NCI-H2196 treated with DMSO at 0.1 percent for 48 hours (cell line): Measurements from ENCODE around the gene DNM3.

ENCODE experiments used
- DNase-seq: peaks from one replicate; lab custom pipeline; 2025; ENCODE audit not compliant: unreplicated experiment; lab: John Stamatoyannopoulos, UW

DNM3 gene

GRCh38 chr1:172090511-172090817 lies 249.2 kb downstream of the DNM3 start:
- DNase-seq, result no peak

DNA sequence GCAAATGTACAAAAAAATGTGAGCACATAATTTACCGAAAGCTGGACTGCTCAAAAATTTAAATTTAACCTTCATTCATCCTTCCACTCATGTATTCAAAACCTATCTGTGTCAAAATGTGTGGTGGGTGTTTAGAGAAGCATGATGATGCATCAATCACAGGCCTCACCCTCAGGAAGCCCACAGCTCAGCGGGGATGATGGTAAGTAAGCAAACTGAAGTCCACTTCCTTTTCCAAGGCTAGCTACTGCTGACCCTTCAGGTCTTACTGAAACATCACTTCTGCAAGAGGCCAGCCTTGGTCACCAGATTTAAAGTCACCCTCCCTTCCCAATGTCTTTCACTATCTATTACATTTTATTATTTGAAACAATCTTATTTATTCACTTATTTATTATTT lies 254.5 kb downstream of the DNM3 start:
- no peak for DNase-seq

DNA sequence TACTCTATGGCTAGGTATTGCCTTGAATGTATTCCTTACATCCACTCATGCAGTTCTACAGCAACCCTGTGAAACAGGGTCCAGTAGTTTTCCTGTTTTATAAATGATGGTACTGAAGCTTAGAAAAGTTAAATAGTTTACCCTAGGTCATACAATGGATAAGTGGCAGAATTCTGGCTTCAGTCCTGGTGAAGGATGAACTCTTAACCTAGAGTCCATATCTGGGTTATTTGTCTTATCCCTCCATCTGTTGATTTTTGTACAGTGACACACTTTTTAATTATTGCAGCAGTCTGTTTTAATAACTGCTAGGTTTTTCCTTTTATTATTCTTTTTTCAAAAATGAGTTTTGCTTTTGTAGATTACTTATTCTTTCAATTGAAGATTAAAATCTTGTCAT lies 263.9 kb downstream of the DNM3 start:
- DNase-seq, result no peak

DNA sequence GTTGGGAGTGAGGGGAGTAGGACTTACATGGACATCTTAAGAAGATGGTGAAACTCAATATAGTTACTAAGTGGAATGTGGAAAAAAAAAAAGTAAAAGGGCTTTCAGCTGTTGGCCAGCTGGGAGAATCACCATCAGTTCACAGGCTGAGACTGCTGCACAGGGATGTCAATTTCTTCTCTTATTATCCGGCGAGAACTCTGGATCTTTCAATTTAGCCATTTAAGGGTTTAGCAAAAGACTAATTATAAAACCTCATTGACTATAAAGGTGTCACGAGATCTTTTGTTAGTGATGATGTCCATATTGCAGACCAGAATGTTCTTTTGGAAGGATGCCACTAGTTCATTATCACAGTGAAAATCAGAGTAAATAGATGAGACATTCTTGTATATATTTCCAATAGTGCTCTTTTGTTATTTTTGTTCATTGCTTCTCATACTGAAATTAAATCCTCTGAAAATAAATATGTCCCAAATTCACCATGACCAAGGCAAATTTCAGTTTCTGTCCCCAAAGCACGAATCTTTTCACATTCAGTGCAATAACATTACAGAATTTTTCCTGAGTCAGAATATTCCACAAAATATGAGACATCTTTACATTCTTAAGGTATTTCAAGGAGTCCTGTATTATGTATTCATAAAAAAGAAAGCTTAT lies 266.1 kb downstream of the DNM3 start:
- DNase-seq, result no peak

DNA sequence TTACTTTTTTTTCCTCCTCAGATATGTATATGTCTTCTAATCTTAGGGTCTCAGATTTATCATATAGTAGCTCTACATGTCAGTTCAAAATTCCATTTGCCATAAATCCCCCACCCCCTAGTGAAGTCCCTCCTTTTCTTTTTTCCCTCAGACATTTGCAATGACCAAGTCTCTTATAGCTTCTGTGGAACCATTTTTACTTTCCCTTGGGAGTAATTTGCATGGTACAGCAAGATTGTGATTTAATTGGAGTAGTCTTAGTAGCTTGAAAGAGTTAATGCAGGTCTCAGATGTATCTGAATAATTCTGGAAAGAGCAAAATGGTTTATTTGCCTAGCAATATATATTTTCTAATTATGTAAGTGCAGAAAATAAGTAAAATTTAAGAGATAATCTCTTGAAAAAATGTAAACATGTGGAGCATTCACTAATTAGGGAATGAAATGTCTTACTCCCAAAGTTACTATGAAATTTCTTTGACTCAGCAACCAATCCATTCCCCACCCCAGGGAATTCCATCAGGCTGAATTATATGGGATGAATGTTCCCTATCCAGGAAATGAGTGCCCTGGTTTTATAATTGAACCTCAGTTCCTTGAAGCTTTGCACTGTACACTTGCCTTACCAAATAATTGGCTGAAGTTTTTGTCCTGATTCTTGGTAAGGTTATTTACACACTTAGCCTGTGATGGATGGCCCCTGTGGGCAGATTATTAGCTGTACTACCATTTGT lies 267.0 kb downstream of the DNM3 start:
- no peak for DNase-seq

DNA sequence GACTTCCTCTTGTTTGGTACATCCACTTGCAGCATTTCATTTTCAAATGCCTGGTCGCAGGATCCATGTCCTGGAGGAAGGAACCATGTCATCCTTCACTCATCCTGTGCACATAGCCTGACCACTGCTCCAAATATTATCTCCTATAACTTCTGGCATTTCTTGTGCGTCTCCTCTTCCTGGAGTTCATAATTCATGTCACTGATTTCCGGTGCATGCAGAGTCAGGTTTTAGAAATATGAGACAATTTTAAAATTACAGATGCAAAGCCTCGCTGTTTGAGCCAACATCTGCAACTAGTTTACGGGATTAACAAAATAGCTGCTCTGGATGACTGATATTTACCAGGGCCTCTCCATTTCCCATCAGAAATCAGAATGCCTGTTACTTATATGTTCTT lies 268.1 kb downstream of the DNM3 start:
- no peak for DNase-seq

- no peak for DNase-seq
These were observed 271.3 kb downstream of the DNM3 start for GRCh38 chr1:172112576-172112975.

DNA sequence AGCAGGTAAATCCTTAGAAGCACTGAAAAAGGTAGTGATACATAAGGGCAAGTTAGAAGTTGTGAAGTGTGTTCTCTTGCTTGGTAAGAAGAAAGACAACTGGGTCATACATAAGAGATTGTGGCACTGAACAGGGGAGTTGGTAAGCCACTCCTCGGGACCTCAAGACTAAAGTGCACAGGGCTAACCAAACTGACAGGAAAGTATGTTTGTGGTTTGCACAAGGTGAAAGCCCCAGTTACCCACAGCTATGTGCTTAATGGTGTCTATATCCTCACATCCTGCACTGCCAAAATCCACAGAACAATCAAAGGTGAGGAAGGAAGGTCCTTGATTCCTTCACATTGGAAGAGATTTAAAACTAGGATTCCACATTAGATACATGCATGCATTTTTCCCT lies 276.5 kb downstream of the DNM3 start:
- no peak for DNase-seq

- no peak for DNase-seq
These were observed 277.3 kb downstream of the DNM3 start for GRCh38 chr1:172118618-172119017.

DNA sequence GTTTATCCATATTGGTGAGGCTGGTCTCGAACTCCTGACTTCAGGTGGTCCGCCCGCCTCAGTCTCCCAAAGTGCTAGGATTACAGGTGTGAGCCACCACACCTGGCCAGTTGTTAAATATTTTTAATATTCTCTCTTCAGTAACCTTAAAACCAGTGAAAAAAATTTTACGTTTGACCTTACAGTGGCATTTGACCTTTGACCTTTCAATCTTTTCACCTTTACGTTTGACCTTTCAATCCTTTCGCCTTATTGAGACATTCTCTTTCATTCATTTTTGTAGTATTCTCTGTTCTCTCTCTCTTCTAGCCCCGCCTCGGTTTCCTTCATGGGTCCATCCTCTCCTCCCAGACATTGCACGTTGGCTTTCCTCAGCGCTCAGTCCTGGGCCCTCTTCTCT lies 277.9 kb downstream of the DNM3 start:
- DNase-seq, result no peak

DNA sequence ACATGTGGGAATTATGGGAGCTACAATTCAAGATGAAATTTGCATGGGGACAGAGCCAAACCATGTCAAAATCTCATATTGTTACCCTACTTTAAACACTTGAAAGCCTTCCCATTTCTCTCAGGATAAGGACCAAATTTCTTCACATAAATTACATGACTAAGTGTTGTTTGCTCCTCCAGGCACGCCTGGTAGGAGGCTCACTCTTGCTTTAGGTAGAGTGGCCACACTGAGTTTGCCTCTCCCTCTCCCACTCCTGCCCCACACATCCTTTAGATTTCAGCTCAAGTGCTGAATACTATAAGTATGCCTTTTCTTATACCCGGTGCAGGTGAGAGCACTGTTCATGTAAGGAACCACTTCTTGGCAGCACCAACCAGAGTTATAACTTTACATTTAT lies 279.1 kb downstream of the DNM3 start:
- no peak for DNase-seq

- DNase-seq, result no peak
These were observed 279.9 kb downstream of the DNM3 start for GRCh38 chr1:172121081-172121717.

- DNase-seq, result no peak
These were observed 281.1 kb downstream of the DNM3 start for GRCh38 chr1:172122381-172122780.

DNA sequence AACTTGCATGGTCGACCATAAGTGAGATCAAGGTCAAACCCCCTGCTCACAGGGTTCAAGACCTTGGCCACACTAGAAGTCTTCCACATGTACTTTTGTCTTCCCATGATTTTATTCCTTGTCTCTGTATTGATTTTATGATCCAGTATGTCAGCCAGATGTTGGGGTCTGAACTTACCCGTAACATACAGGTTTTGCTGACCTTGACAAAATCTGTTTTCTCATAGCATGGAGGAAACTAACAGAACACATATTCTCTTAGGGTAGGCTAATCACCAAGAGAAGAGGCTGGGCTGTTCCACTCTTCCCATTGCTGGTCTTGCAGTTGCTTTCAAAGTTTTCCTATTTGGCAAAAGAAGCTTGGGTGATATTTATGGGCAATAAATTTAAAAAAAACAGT lies 284.0 kb downstream of the DNM3 start:
- no peak for DNase-seq

- DNase-seq, result no peak
These were observed 284.6 kb downstream of the DNM3 start for GRCh38 chr1:172125812-172126430.

DNA sequence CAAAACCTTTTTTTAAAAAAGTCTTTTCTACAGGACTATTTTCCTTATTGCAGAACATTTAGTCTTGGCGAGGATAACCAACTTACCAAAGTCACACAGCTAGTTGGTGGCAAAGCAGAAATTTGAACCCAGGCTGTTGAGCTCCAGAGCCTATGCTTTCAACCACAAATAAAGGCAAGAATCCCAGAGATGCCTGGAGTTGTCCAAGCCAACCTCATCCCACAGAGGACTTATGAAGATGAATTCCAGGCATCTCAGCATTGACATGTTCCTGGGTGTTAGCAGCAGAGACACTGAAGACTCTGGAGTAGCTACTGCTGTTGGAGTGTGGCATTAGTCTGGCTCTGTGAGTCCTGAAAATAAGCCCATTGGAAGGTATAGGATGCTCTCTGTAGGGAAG lies 291.5 kb downstream of the DNM3 start:
- DNase-seq, result no peak

DNA sequence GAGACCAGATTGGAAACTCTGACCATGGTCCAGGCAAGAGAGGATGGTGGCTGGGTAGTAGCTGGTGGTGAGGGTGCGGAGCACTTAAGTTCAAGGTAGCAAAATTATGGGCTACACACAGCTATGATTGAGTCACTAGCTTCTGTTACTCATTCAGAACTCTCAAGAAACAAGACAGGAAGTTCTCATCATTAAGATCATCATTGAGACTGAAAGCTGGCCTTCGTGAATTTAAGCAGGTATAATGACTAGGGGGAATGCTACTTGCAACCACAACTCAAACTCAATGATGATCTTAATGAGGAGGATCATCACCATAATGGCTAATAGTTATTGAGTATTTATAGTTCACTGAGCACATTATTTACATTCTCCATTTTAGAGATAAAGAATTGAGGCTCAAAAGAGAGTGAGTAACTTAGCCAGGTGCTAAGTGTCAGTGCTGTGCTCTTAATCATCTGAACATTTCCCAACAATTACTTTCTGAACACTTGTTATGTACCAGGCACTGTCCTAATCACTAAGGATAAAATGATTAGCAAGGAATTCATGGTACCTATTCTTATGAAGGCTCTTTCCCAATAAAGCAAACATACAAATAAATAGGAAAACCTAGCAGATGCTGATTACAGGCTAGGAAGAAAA lies 292.9 kb downstream of the DNM3 start:
- DNase-seq, result no peak

GRCh38 chr1:172135076-172135672 lies 293.9 kb downstream of the DNM3 start:
- DNase-seq, result no peak

- DNase-seq, result no peak
These were observed 294.8 kb downstream of the DNM3 start for GRCh38 chr1:172135978-172136610.

DNA sequence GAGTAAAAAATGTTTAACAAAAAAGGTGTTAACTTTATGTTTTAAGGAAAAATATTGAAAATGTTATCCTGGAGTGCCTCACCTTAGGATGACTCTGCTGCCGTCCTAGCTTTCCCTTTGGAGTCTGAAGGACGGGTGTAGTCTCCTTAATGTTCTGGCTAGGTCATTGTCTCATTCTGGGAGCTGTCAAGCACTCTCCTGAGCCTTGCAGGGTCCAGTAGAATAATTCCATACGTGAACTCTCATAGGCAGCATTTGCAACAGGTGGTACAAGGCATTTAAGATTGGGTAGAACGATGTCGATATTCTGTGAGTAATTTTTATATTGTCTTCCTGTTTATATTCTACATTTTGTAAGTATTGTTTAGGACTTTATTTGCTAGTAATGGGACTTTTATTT lies 295.6 kb downstream of the DNM3 start:
- no peak for DNase-seq
